Stimulated activated CD4-positive, alpha-beta T cell treated with anti-CD3 and anti-CD28 coated beads, Interleukin-4, amount 100 ng/mL, for 4 hours (primary cell): ENCODE results near the gene KMO.

Experiments
- DNase-seq, 2 experiments: peaks; one replicate each; pipeline ENCODE4 v3.0.0-alpha.2; 2020

Gene KMO

GRCh38 chr1:241542199-241542907 lies 10.2 kb downstream of the KMO start:
- no peak for DNase-seq

GRCh38 chr1:241548008-241548407 lies 15.8 kb downstream of the KMO start:
- no peak for DNase-seq

- no peak for DNase-seq
Measured at GRCh38 chr1:241550318-241550717, 18.1 kb downstream of the KMO start.

DNA sequence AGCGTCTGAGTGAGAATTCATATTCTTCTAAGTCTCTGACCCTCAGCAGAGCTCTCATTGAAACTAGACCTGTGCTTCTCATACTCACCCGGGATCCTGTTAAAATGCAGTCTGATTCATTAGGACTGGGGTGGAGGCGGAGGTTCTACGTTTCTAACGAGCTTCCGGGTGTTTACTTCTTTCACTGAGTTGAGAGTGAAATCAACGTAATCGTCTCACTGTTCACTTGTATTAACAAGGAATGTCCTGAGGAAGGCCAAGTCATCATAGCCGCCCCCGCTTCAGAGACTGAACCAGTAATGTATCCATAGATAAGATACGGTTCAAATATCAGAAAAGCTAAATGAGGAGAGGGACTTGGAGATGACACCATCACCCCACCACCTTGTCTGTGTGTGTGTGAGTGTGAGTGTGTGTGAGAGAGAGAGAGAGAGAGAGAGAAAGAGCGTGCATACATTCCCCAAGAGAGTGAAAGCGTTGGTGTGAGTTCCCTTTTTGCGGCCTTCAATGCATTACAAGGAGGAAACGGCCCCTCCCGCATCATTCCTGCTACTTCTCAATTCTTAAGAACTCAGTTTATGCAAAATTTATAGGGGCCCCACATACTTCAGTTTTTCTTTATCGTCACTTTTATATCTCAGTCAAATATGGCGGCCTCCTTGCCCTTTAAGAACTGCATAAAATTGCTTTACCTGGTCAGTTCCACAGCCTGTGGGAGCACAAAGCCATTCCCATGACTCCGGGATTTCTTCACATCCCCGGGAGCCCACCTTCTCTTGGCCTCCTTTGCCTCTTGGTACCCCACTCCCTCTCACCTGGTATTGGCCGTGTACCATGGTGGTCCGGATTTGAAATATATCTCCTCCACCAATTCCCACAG lies 19.8 kb downstream of the KMO start:
- DNase-seq = peak; percentile 47 to 59

DNA sequence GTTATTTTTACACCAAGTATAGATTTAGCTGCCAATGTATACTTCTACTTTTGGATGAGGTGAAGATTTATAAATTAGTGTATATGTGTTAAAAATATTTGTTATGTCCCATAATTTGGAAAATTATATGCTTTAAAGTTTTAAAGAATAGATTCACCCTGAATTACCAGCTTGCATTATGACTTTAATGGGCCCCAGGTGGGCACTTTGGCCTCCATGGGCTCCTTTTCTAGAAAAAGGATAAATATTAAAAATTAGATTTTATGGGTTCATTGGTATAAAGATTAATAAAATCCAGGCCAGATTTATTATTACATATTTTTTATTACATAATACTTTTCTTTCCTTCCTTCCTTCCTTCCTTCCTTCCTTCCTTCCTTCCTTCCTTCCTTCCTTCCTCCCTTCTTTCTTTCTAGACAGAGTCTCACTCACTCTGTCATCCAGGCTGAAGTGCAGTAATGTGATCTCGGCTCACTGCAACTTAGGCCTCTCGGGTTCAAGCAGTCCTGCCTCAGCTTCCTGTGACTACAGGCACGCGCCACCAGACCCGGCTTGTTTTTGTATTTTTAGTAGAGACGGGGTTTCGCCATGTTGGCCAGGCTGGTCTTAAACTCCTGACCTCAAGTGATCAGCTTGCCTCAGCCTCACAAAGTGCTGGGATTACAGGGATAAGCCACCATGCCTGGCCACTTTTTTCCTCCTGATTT lies 21.9 kb downstream of the KMO start:
- no peak for DNase-seq

GRCh38 chr1:241555526-241555925 lies 23.3 kb downstream of the KMO start:
- no peak for DNase-seq

DNA sequence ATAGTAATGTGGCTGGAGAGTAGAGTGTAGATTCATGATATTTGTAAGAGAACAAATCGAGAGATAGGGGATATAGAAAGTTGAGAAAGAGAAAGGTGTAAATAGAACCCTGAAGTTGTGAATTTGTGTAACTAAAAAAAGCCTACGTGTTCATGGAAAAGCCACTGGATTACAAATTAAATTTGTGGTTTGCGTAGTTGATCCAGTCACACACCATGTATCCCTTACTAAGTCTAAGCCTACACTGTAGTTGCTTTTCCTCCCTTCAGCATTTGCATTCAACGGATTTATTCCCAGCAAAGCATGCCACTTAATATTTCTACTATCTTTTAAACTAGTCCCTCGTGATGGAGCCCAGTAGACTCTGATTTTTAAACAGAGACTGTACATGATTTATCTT lies 24.9 kb downstream of the KMO start:
- DNase-seq = no peak

GRCh38 chr1:241557551-241558193 lies 25.5 kb downstream of the KMO start:
- no peak for DNase-seq

GRCh38 chr1:241560146-241560848 lies 28.1 kb downstream of the KMO start:
- DNase-seq = no peak

DNA sequence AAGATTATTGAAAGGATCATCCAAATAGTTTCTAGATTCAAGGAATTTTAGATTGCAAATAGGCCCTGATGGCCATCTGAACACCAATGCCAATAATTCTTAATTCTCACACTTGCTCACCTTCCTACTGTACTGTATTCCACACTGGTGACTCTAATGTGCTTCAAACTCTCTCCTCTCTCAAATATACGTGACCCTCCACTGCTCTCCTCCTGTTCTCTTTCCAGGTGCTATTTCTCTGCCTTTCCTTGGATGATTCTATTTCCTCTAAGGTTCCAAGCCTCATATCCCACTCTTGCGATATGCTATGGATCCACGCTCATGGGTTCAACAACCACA lies 28.6 kb downstream of the KMO start:
- DNase-seq = no peak

DNA sequence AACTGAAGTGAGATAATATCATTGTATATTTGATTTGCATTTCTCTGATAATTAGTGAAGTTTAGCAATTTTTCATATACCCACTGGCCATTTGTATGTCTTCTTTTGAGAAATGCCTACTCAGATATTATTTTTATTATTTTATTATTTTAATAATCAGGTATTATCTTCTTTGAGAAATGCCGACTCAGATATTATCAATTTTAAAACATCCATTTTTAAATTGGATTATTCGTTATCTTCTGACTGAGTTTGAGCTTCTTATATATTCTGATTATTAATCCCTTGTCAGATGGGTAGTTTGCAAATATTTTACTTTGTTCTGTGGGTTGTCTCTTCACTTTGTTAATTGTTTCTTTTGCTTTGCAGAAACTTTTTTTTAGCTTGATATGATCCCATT lies 37.7 kb downstream of the KMO start:
- DNase-seq = no peak

- DNase-seq = no peak
Measured at GRCh38 chr1:241574154-241574553, 42.0 kb downstream of the KMO start.

DNA sequence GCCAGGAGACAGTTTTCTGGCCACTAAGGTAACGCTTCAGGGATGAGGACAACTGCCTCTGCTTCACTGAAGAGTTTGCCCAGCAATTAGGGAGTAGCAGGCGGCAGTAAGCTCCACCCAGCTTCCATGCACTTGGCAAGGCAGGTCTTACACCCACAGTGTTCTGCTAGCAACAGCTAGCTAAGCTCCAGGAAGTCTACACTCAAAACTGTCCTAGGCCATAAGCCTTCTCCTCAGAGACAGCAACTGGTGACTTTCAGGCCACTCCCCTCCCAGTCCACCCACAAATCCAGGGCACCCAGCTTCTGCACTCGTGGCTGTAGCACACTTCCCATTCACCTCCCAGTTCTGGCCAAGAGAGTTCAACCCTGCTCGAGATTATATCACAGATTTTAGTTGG lies 47.3 kb downstream of the KMO start:
- no peak for DNase-seq

- DNase-seq = no peak
Measured at GRCh38 chr1:241582921-241583321, 50.7 kb downstream of the KMO start.

DNA sequence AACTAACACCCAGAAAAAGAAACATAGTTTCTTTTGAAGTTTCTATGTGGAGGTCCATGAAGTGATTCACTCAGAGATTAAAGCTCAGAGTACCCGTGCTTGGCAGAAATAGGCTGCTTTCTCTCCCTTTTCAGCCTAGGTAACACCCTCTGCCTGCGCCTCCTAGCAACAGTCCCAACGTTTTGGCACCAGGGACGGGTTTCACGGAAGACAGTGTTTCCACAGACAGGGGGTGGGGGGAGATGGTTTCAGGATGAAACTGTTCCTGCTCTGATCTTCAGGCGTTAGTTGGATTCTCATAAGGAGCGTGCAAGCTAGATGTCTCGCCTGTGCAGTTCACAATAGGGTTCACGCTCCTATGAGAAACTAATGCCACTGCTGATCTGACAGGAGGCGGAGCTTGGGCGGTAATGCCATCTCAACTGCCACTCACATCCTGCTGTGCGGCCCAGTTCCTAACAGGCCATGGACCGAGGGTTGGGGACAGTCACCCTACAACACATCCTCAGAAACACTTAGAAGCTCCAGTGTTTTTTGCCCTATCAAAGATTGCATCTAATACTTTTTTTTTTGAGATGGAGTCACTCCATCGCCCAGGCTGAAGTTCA lies 54.8 kb downstream of the KMO start:
- DNase-seq = no peak

GRCh38 chr1:241589521-241589920 lies 57.3 kb downstream of the KMO start:
- DNase-seq = no peak

DNA sequence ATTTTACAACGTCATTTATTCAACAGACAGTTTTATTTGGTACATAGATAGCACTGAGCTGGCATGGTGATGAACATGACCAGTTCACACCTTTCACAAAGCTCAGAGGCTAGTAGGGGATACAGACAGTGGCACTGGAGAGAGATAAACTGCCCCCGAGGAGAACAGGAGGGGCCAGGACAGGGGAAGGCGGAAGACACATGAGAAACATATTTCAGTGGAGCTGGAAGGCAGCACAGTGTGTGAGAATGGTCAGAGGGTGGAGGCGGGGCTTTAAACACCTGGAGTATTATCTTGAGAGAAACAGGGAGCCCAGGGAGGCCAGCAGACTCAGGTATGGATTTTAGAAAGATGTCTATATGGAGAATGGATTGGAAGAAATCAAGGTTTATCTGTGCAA lies 58.5 kb downstream of the KMO start:
- no peak for DNase-seq

DNA sequence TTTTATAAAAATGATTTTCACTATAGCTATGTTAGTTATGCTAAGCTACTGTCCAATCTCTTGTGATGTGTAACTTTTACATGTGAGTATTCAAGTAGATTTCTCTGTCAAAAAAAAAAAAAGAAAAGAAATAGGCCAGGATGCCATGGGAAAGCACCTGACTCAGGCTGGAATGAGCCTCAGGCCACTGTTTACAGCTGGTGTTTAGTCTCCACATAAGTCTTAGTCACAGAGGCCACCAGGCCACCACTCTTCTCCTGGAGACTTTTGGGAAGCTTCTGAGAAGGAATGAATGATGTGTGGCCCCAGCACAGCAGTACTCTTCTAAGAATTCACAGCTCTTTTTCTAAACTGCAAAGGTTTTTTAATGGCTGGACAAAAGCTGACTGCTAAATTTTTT lies 59.1 kb downstream of the KMO start:
- DNase-seq = no peak

GRCh38 chr1:241591736-241592135 lies 59.6 kb downstream of the KMO start:
- DNase-seq = no peak

- no peak for DNase-seq
Measured at GRCh38 chr1:241592273-241592958, 60.2 kb downstream of the KMO start.

DNA sequence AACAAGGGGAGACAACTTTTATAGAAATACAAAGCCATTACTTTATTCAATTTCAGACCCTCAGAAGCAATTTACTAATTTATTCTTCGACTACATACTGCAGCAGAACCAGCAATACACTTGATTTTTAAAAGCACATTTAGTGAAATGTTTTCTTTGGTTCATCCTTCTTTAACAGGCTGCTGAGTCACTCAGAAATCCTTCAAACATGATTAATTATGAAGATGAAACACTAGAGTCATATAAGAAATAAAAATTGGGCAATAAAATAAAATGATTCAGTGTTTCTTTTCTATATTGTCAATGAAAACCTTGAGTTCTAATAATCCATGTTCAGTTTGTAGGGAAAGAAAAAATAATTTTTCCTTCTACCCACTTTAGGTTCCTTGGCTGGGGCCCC lies 61.0 kb downstream of the KMO start:
- no peak for DNase-seq

DNA sequence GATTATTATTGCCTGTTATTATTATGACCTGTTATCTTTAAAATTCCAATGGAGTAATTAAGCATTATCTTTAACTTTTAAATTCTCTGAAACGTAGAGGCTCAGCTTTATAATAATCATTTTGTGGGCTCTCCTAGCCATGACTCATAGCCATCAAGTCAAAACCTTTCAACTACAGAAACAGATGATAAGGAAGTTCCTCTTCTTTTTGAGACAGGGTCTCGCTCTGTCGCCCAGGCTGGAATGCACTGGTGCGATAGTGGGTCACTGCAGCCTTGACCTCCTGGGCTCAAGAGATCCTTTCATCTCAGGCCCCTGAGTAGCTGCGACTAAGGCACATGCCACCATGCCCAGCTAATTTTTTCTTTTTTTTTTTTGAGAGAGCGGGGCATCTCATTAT lies 64.5 kb downstream of the KMO start:
- DNase-seq = no peak
